H1 (cell line): ENCODE results near the gene STXBP2. TPM values are rescaled to one million over a fixed set of nuclear protein-coding genes. Genes with fewer than 3 reads are reported as not detected.

ENCODE experiments used
- CEBPB ChIP-seq: IDR thresholded peaks from 2 replicates; pipeline ENCODE4 v1.6.1; 2012; ENCODE audit warnings: low read depth, low read length
- SIN3A ChIP-seq, 2 experiments: IDR thresholded peaks in 1 of 2; conservative IDR thresholded peaks in 1 of 2; 2 replicates each; pipeline ENCODE4 v1.6.1; 2011 to 2012; ENCODE audit warnings: low read length in 2 of 2, improper control_type of control experiment in 1 of 2, low read depth in 1 of 2, mild to moderate bottlenecking in 1 of 2
- polyA plus RNA-seq, 7 experiments: library from polyadenylated mRNA; depleted of rRNA in 3 of 7; stranded (reverse) in 5 of 7; unstranded in 2 of 7; fragments of >200 nt in 5 of 7; fragments of 200-250 nt in 2 of 7; gene quantifications; 1 replicate in 5 of 7; 2 replicates in 1 of 7; 4 replicates in 1 of 7; pipeline versions ENCODE4 v1.2.1 to v1.2.3, GENCODE V29; 2011 to 2013; ENCODE audit warnings: missing spikeins in 2 of 7, mixed read lengths in 2 of 7
- total RNA-seq: library from RNA; stranded (reverse); fragmentation: NEBNext Ultra II Directional; extraction: Animal tissue kit (Norgen Biotek cat#: 25700); gene quantifications from 2 replicates; pipeline ENCODE4 v1.2.1, GENCODE V29; 2021
- TF ChIP-seq, protein P1 (sequence below): IDR thresholded peaks from 2 replicates; pipeline ENCODE4 v1.6.1; 2012; ENCODE audit warnings: inconsistent platforms

STXBP2 gene
- total and polyA plus RNA-seq, 2 of the 8 experiments (the other 6 are each of a cell fraction or from before 2014, with no cell fraction given) = 52.9 to 53.8 TPM

DNA sequence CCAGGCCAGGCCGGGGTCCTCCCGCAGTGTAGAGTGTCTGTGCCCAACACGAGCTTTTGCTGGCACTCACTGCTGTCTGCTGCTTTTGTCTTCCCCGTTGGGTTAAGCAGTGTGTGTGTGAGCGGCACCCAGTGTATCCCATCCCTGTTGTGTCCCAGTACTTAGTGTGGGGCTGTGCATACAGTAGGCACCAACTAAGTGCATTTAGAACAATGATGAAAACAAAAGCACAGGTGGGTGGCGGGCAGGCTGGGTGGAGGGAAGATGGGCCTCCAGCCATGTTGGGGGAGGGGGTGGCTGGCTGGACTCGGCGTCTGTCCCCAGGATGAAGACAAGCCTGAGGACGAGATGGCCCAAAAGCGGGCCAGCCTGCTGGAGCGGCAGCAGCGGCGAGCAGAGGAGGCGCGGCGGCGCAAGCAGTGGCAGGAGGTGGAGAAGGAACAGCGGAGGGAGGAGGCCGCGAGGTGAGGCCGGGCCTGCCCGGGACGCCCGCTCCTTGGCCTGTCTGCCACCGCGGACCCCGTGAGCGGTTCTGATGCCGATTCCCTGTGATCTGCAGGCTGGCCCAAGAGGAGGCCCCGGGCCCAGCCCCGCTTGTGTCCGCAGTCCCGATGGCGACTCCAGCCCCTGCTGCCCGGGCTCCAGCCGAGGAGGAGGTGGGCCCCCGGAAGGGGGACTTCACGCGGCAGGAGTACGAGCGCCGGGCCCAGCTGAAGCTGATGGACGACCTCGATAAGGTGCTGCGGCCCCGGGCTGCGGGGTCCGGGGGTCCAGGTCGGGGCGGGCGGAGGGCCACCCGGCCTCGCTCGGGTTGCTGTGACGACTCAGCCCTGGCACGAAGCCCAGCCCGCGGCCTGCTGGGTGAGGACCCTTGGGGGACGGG, 21.8 kb upstream of the STXBP2 start (continued):
- no peak for TF ChIP-seq SIN3A (conservative IDR thresholded peaks at IDR 0.05 in 1 of 2, IDR thresholded peaks at IDR 0.05 in 1 of 2; ENCODE audit: low read depth in 1 of 2, low read length in 2 of 2)
- TF ChIP-seq CEBPB = no peak
- TF ChIP-seq, protein P1, sequence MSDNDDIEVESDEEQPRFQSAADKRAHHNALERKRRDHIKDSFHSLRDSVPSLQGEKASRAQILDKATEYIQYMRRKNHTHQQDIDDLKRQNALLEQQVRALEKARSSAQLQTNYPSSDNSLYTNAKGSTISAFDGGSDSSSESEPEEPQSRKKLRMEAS = no peak
